ENCODE measurements around the gene BMS1. TPM values are rescaled to one million over a fixed set of nuclear protein-coding genes. Genes with fewer than 3 reads are reported as not detected.

BMS1 gene
- total RNA-seq, 1 donor from 2014 or later, result 14.1 TPM

DNA sequence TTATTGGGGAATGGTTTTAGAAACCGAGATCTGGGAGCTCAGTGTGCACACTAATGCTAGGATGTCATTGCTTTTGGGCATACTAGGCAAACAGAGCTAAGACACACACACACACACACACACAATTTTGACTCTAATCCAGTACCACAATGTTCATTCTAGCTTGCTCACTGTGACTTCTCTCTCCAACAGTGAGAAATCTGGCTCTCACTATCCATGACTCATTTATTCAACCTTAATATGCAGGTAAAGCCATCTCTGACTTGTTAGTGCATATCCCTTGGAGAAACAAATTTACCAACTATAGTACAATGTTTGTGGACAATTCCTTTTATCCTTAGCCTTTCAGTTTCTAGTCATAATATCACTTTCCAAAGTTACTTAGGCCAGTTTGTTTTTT is 5.9 kb upstream of the BMS1 start:
- TF ChIP-seq, protein P1, sequence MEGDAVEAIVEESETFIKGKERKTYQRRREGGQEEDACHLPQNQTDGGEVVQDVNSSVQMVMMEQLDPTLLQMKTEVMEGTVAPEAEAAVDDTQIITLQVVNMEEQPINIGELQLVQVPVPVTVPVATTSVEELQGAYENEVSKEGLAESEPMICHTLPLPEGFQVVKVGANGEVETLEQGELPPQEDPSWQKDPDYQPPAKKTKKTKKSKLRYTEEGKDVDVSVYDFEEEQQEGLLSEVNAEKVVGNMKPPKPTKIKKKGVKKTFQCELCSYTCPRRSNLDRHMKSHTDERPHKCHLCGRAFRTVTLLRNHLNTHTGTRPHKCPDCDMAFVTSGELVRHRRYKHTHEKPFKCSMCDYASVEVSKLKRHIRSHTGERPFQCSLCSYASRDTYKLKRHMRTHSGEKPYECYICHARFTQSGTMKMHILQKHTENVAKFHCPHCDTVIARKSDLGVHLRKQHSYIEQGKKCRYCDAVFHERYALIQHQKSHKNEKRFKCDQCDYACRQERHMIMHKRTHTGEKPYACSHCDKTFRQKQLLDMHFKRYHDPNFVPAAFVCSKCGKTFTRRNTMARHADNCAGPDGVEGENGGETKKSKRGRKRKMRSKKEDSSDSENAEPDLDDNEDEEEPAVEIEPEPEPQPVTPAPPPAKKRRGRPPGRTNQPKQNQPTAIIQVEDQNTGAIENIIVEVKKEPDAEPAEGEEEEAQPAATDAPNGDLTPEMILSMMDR (IDR thresholded peaks at IDR 0.05), result no peak
- Mint-ChIP-seq H3K27ac (ENCODE audit: unreplicated experiment) (no peak overlapping the region), H3K4me1 (ENCODE audit: low read depth) (peaks cover 3% of the 10 kb centered on the region), H3K4me3 (ENCODE audit: unreplicated experiment) (no peak overlapping the region), H3K36me3 (ENCODE audit: low read depth) (no peaks in the 10 kb centered on the region), H3K27me3 (ENCODE audit: low read depth) (peaks cover 43% of the 10 kb centered on the region), H3K9me3 (ENCODE audit: low read depth) (no peaks in the 10 kb centered on the region)
- no peak for DNase-seq (ENCODE audit: low spot score)

DNA sequence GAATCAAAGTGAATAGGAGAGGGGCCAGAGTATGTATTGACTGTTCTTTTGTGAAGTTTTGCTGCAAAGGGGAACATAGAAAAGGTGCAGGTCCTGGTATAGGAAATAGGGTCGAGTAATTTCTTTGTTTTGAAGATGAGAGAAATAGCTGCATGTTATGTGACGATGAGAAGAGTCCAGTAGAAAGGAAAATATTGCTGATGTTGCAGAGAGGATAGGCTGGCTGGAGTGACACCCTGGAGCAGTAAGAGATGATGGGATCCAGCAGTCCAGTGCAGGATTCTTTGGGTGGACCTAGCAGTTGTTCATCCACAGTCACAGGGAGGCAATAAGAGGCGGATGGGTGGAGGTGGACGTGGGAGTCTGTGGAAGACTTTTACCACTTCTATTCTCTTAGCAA is 2.1 kb upstream of the BMS1 start:
- TF ChIP-seq, protein P1 (IDR thresholded peaks at IDR 0.05), result no peak
- H3K36me3 Mint-ChIP-seq (ENCODE audit: low read depth), result peaks cover 1% of the 10 kb centered on the region
- peaks cover 25% of the 10 kb centered on the region for H3K27me3 Mint-ChIP-seq (ENCODE audit: low read depth)
- H3K4me1 Mint-ChIP-seq (ENCODE audit: low read depth), result peaks cover 11% of the 10 kb centered on the region
- H3K9me3 Mint-ChIP-seq (ENCODE audit: low read depth), result no peaks in the 10 kb centered on the region
- no peak overlapping the region for H3K4me3 Mint-ChIP-seq (ENCODE audit: unreplicated experiment)
- no peak overlapping the region for H3K27ac Mint-ChIP-seq (ENCODE audit: unreplicated experiment)
- no peak for DNase-seq (ENCODE audit: low spot score)

DNA sequence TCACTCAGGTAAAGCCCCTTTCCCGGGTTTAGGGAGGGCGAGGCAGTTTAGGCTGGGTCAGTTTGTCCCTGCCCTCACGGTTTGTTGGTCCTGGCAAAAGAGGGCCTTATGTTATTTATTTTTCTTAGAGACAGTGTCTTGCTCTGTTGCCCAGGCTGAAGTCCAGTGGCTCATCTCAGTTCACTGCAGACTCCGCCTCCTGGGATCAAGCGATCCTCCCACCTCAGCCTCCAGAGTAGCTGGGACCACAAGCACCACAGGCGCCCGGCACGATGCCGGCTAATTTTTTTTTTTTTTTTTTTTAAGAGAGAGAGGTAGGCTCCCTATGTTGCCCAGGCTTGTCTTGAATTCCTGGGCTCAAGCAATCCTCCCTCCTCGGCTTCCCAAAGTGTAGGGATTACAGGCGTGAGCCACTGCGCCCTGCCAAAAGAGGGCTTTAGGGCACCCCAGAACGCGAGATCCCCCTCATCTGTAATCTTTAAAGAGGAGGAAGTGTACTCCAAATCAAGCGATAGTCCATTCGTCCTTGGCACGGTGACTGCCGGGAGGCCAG is 626 bp upstream of the BMS1 start:
- Mint-ChIP-seq H3K4me1 (ENCODE audit: low read depth) (peaks cover 11% of the 10 kb centered on the region), H3K9me3 (ENCODE audit: low read depth) (no peaks in the 10 kb centered on the region), H3K4me3 (ENCODE audit: unreplicated experiment) (peak overlapping the region; percentile 100), H3K27me3 (ENCODE audit: low read depth) (peaks cover 12% of the 10 kb centered on the region), H3K36me3 (ENCODE audit: low read depth) (peaks cover 9% of the 10 kb centered on the region), H3K27ac (ENCODE audit: unreplicated experiment) (peak overlapping the region; percentile 98)
- no peak for DNase-seq (ENCODE audit: low spot score)
- TF ChIP-seq, protein P1 (IDR thresholded peaks at IDR 0.05), result no peak

DNA sequence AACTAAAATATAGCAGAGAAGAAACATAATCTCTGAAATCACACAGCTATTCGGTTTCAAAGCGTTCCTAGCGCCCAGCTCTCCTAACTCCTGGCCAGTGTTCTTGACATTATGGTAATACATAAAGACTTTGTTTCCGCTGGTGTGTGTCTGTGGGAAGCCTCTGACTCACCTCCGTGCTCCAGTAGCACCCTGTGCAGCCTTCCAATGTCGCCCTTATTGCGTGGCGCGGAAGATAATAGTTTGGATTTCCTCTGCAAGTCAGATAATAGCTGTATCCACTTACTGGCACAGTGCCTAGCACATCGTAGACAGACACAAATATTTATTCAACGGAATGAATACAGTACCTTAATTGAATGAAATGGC is 570 bp downstream of the BMS1 start:
- Mint-ChIP-seq H3K27ac (ENCODE audit: unreplicated experiment) (peak overlapping the region; percentile 98), H3K27me3 (ENCODE audit: low read depth) (peaks cover 5% of the 10 kb centered on the region)

DNA sequence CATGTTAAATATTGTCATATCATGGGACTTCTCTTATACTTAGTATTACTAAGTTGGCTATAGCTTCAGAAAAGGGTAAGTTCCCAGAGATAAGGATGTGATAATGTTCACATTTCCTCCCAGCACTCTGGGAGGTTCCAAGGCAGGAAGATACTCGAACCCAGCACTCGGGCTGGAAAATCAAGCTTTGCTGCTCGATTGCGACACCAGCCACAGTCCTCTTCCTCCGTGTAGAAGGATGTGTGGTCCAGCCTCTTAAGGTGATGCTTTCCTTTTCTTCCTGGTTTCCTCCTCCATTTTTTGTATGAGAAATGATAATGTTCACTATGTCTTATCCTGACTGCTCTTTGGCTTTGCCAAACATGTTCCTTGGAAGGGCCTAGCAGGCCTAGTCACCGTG is 3.2 kb downstream of the BMS1 start:
- H3K9me3 Mint-ChIP-seq (ENCODE audit: low read depth), result no peaks in the 10 kb centered on the region
- H3K27ac Mint-ChIP-seq (ENCODE audit: unreplicated experiment), result no peak overlapping the region
- peaks cover 11% of the 10 kb centered on the region for H3K4me1 Mint-ChIP-seq (ENCODE audit: low read depth)
- TF ChIP-seq, protein P1 (IDR thresholded peaks at IDR 0.05), result no peak
- no peak for DNase-seq (ENCODE audit: low spot score)
- no peak overlapping the region for H3K4me3 Mint-ChIP-seq (ENCODE audit: unreplicated experiment)
- H3K36me3 Mint-ChIP-seq (ENCODE audit: low read depth), result peaks cover 13% of the 10 kb centered on the region
- no peaks in the 10 kb centered on the region for H3K27me3 Mint-ChIP-seq (ENCODE audit: low read depth)

More for the DNA sequence above, 570 bp downstream of the BMS1 start:
- Mint-ChIP-seq H3K4me1 (ENCODE audit: low read depth) (peaks cover 11% of the 10 kb centered on the region), H3K36me3 (ENCODE audit: low read depth) (peaks cover 9% of the 10 kb centered on the region), H3K9me3 (ENCODE audit: low read depth) (no peaks in the 10 kb centered on the region), H3K4me3 (ENCODE audit: unreplicated experiment) (peak overlapping the region; percentile 100)
- TF ChIP-seq, protein P1 (IDR thresholded peaks at IDR 0.05), result no peak
- DNase-seq (ENCODE audit: low spot score), result no peak
